ENCODE data around the gene SLMAP. TPM values are rescaled to one million over a fixed set of nuclear protein-coding genes. Genes with fewer than 3 reads are reported as not detected.

Gene SLMAP
- polyA plus RNA-seq, 1 experiment = 40.2 TPM

DNA sequence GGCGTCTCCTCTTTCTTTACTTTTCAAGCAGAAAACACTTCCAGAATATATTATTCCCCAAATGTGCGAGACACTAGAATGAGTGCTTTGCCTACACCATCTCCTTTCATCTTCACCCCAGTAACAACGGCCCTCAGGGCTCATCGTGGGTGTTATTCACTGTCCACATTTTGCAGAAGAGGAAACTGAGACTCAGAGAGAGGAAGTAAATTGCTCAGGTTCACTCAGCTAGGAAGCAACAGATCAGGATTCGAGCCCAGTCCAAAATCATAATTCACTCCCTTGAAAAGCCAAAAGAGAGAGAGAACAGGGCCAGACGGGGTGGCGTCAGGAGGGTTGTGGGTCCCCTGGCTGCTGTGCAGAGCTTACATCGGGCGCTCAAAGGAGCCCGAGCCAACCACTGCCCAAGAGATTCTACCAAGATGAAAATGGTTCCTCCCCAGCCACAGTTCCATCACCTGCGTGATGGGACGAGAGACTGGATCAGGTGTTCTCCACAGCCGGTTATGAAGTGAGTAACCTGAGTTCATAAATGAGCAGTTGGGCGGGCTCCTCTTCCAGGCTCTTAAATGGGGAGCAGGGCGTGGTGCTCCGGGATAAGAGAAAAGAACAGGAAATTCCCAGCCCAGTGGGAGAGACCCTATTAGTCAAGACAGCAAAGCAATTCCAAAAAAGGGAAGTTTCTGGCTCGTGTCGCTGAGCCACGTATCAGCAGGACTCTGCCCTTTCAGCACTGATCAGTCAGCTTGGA lies 203.5 kb downstream of the SLMAP start:
- ChIA-PET POLR2A (no interaction called here), CTCF (no interaction called here)
- Histone ChIP-seq H3K27me3 (ENCODE audit: control insufficient read depth, insufficient read depth, low read length) (no peaks in the 10 kb centered on the region), H3K4me3 (ENCODE audit: low read depth, low read length) (no peak overlapping the region), H3K9me3 (ENCODE audit: control insufficient read depth, insufficient read depth, low read length) (no peaks in the 10 kb centered on the region; the same call in 1 of the 2 replicates), H3K27ac (ENCODE audit: low read depth, low read length) (no peak overlapping the region)
- no peak for DNase-seq (ENCODE audit: low read depth, low spot score)
- TF ChIP-seq, protein P1, sequence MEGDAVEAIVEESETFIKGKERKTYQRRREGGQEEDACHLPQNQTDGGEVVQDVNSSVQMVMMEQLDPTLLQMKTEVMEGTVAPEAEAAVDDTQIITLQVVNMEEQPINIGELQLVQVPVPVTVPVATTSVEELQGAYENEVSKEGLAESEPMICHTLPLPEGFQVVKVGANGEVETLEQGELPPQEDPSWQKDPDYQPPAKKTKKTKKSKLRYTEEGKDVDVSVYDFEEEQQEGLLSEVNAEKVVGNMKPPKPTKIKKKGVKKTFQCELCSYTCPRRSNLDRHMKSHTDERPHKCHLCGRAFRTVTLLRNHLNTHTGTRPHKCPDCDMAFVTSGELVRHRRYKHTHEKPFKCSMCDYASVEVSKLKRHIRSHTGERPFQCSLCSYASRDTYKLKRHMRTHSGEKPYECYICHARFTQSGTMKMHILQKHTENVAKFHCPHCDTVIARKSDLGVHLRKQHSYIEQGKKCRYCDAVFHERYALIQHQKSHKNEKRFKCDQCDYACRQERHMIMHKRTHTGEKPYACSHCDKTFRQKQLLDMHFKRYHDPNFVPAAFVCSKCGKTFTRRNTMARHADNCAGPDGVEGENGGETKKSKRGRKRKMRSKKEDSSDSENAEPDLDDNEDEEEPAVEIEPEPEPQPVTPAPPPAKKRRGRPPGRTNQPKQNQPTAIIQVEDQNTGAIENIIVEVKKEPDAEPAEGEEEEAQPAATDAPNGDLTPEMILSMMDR (IDR thresholded peaks at IDR 0.05; ENCODE audit: low read depth, low read length) = no peak

DNA sequence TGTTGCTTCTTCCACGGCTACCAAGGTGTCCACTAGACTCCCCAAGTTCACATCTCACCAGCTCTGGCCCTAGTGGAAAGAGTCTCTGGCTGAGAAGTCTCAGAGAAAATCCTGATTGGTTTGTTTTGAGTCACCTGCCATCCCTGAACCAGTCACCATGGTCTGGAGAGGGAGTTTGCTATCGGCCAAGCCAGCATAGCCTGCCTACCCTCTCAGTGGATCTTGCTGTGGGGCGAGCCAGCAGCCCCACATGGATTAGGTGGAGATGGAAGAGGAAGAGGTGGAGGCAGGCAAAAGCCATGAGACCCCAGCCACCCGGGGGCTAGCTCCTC lies 204.0 kb downstream of the SLMAP start:
- POLR2A ChIA-PET = no interaction called here

DNA sequence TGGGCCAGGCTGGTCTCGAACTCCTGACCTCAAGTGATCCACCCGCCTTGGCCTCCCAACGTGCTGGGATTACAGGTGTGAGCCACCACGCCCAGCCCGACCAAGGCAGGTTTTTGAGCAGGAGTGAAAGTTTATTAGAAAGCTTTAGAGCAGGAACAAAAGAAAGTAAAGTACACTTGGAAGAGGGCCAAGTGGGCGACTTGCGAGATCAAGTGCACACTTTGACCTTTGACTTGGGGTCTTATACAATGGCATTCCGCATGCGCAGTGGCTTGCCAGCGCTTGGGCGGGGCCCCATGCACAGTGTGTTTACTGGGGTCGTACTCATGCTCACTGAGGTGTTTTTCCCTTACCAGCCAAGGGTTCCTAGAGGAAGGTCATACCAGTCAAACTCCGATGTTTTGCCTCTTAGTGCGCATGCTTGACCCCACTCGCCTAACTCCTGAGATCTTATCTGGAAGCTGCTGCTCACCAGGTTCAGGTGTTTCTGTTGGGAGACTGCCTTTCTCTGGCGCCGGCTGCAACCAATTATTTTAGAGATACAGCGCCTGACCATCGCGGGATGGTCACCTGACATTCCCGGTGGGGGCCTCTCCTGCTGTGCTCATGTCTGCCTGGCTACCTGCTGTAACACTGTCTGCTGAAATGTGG lies 205.2 kb downstream of the SLMAP start:
- ChIA-PET CTCF (interaction anchor here (1.1 to 1.8 kb wide), 3 partner anchors 9 to 255 kb away, joined by 3 to 14 read pairs (median 5); partner anchors contain the start of gene FLNB), POLR2A (interaction anchor here (0.6 to 1.1 kb wide), 2 partner anchors 15 to 216 kb away, joined by 3 to 5 read pairs; no protein-coding TSS in a partner anchor)
- TF ChIP-seq, protein P1 (IDR thresholded peaks at IDR 0.05; ENCODE audit: low read depth, low read length) = no peak
- peak overlapping the region; percentile 2 for H3K27ac ChIP-seq (ENCODE audit: low read depth, low read length)
- no peaks in the 10 kb centered on the region; the same call in 1 of the 2 replicates for H3K9me3 ChIP-seq (ENCODE audit: control insufficient read depth, insufficient read depth, low read length)
- no peak overlapping the region for H3K4me3 ChIP-seq (ENCODE audit: low read depth, low read length)
- DNase-seq (ENCODE audit: low read depth, low spot score) = no peak
- H3K27me3 ChIP-seq (ENCODE audit: control insufficient read depth, insufficient read depth, low read length) = no peaks in the 10 kb centered on the region

More for the DNA sequence above, 204.0 kb downstream of the SLMAP start:
- no peak overlapping the region for H3K27ac ChIP-seq (ENCODE audit: low read depth, low read length)
- H3K27me3 ChIP-seq (ENCODE audit: control insufficient read depth, insufficient read depth, low read length) = no peaks in the 10 kb centered on the region
- TF ChIP-seq, protein P1 (IDR thresholded peaks at IDR 0.05; ENCODE audit: low read depth, low read length) = no peak
- DNase-seq (ENCODE audit: low read depth, low spot score) = no peak
- CTCF ChIA-PET = no interaction called here
- no peaks in the 10 kb centered on the region; the same call in 1 of the 2 replicates for H3K9me3 ChIP-seq (ENCODE audit: control insufficient read depth, insufficient read depth, low read length)
- no peak overlapping the region for H3K4me3 ChIP-seq (ENCODE audit: low read depth, low read length)

DNA sequence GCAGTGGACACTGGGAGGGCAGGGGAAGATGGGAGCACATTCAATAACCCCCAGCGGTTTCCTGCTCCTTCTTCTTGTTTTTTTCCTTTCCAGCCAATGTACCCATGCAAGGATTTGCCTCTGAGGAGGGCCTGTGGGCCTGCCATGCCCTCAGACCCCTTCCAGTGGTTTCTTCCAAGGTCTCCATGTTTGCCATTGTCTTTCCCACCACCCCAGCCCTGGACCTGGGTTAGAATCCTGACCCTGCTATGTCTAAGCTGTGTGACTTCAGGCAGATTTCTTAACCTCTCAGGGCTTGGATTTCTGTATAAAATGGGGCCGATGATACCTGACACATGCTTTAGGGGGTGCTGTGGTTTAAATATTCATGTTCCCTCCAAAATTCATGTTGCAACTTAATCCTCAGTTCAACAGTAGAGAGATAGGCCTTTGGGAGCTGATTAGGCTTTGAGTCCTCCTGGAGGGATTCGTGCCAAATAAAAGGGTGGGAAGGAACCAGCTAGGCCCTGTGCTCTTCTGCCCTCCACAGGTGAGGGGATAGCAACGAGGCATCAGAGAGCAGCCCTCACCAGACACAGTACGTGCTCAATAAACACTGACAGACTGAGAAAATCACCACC lies 205.8 kb downstream of the SLMAP start:
- DNase-seq (ENCODE audit: low read depth, low spot score) = no peak
- CTCF ChIA-PET = interaction anchor here (0.6 to 1.8 kb wide), 20 partner anchors 9 to 344 kb away, joined by 3 to 14 read pairs (median 3); partner anchors contain the start of genes FLNB, HTD2 and RPP14
- Histone ChIP-seq H3K4me3 (ENCODE audit: low read depth, low read length) (no peak overlapping the region), H3K27me3 (ENCODE audit: control insufficient read depth, insufficient read depth, low read length) (no peaks in the 10 kb centered on the region), H3K27ac (ENCODE audit: low read depth, low read length) (peak overlapping the region; percentile 2), H3K9me3 (ENCODE audit: control insufficient read depth, insufficient read depth, low read length) (no peaks in the 10 kb centered on the region; the same call in 1 of the 2 replicates)
- POLR2A ChIA-PET = interaction anchor here (0.6 to 1.1 kb wide), 2 partner anchors 15 to 215 kb away, joined by 3 to 5 read pairs; no protein-coding TSS in a partner anchor
- TF ChIP-seq, protein P1 (IDR thresholded peaks at IDR 0.05; ENCODE audit: low read depth, low read length) = peak; percentile 48
